HepG2 (cell line): ENCODE data around the gene NPB. TPM values are rescaled to one million over a fixed set of nuclear protein-coding genes. Genes with fewer than 3 reads are reported as not detected.
A peak's percentile ranks its signal among the peaks of the same experiment; 100 is the strongest.

ENCODE experiments used
- ATAC-seq: fragments of 200-7000 bp; cut with Tn5 transposase; 3 replicates; pipeline ENCODE4 v1.9.1; 2020; ENCODE audit warnings: mild to moderate bottlenecking, moderate library complexity
- BruUV-seq: library from RNA; stranded (reverse); fragments of 400-500 nt; replicated peaks from 2 replicates; lab custom pipeline; 2021; lab: Mats Ljungman, UMichigan
- CTCF ChIA-PET: fragments of 300-600 bp; formaldehyde crosslinking; extraction: SDS; loops from one replicate; lab custom pipeline; 2021; ENCODE audit warnings: low total read pairs, inconsistent platforms, low intra/inter-chr PET ratio; lab: Yijun Ruan, JAX
- POLR2A ChIA-PET: fragments of 350-600 bp; sonication (Branson Sonifier 250); formaldehyde crosslinking; loops from one replicate; lab custom pipeline; 2020; ENCODE audit warnings: antibody characterized with exemption, inconsistent platforms; lab: Yijun Ruan, JAX
- DNase-seq: peaks from one replicate; pipeline ENCODE4 v3.0.0-alpha.2; 2015; ENCODE audit warnings: low spot score
- FAIRE-seq: peaks from 3 replicates; lab custom pipeline; 2011; peaks lifted over from hg19 to GRCh38; lab: Jason Lieb, UNC
- H2AFZ ChIP-seq: one replicate; pipeline ENCODE4 v1.6.1; 2011; ENCODE audit warnings: low read length, inconsistent platforms
- H3K27ac ChIP-seq: fragments of 300-600 bp; 3 replicates; pipeline ENCODE4 v1.8.0; 2011; ENCODE audit warnings: mixed run types, mild to moderate bottlenecking, mixed read lengths, low read length, inconsistent platforms; ENCODE audit not compliant: insufficient read depth; ENCODE audit errors: extremely low read length
- H3K27me3 ChIP-seq, 2 experiments: fragments of 200-600 bp in 1 of 2; 2 replicates in 1 of 2; 3 replicates in 1 of 2; pipeline versions ENCODE4 v1.6.0 to v1.8.0; 2011; ENCODE audit warnings: low read length in 2 of 2, mild to moderate bottlenecking in 2 of 2, moderate library complexity in 2 of 2, inconsistent platforms in 1 of 2; ENCODE audit not compliant: insufficient read depth in 2 of 2, control insufficient read depth in 1 of 2
- H3K36me3 ChIP-seq, 2 experiments: fragments of 200-600 bp in 1 of 2; replicated peaks in 1 of 2; 2 replicates in 1 of 2; 3 replicates in 1 of 2; pipeline versions ENCODE4 v1.5.1 to v1.8.0; 2011; ENCODE audit warnings: low read length in 2 of 2, inconsistent platforms in 1 of 2; ENCODE audit not compliant: insufficient read depth in 2 of 2, control insufficient read depth in 1 of 2
- H3K4me1 ChIP-seq: 2 replicates; pipeline ENCODE4 v1.5.1; 2012; ENCODE audit warnings: low read length, inconsistent platforms; ENCODE audit not compliant: insufficient read depth
- H3K4me2 ChIP-seq: 2 replicates; pipeline ENCODE4 v1.6.0; 2011; ENCODE audit warnings: low read depth, low read length, inconsistent platforms
- H3K4me3 ChIP-seq, 3 experiments: fragments of 200-600 bp in 1 of 3; sonication (generic), shearing (Covaris generic) in 1 of 3; replicated peaks in 1 of 3; 2 replicates each; pipeline ENCODE4 v1.5.1; 2011 to 2016; ENCODE audit warnings: low read length in 3 of 3, inconsistent platforms in 2 of 3, low read depth in 2 of 3, mild to moderate bottlenecking in 2 of 3, control low read depth in 1 of 3, mixed read lengths in 1 of 3; ENCODE audit not compliant: insufficient read depth in 1 of 3
- H3K79me2 ChIP-seq: one replicate; pipeline ENCODE4 v1.6.1; 2011; ENCODE audit warnings: low read length, inconsistent platforms; ENCODE audit not compliant: insufficient read depth
- H3K9ac ChIP-seq: 2 replicates; pipeline ENCODE4 v1.6.0; 2011; ENCODE audit warnings: mild to moderate bottlenecking, low read depth, low read length, inconsistent platforms; ENCODE audit not compliant: insufficient read depth
- H3K9me3 ChIP-seq: 2 replicates; pipeline ENCODE4 v1.5.1; 2012; ENCODE audit warnings: mild to moderate bottlenecking, low read length
- H4K20me1 ChIP-seq: 2 replicates; pipeline ENCODE4 v1.6.0; 2011; ENCODE audit warnings: inconsistent platforms, mild to moderate bottlenecking, low read length, moderate library complexity; ENCODE audit not compliant: insufficient read depth
- AGO2 ChIP-seq: fragments of 200-400 bp; formaldehyde crosslinking; optimal IDR thresholded peaks from 2 replicates; pipeline ENCODE3; 2017; ENCODE audit warnings: mild to moderate bottlenecking, low read depth, low read length, moderate library complexity
- ARNT2 ChIP-seq: sonication (generic); formaldehyde crosslinking; IDR thresholded peaks from 2 replicates; pipeline ENCODE4 v1.8.0; 2022; ENCODE audit warnings: mild to moderate bottlenecking, low read depth, missing genetic modification reagents, moderate library complexity
- FOXA1 ChIP-seq, 2 experiments: fragments of 450-650 bp in 1 of 2; sonication (generic) in 1 of 2; formaldehyde crosslinking in 1 of 2; IDR thresholded peaks; 2 replicates each; pipeline versions ENCODE4 v1.4.0 to v1.6.1; 2016 to 2020; ENCODE audit warnings: missing genetic modification reagents in 1 of 2
- HNRNPH1 ChIP-seq: fragments of 200-400 bp; formaldehyde crosslinking; optimal IDR thresholded peaks from 2 replicates; pipeline ENCODE3; 2017; ENCODE audit warnings: mild to moderate bottlenecking, low read depth, low read length
- NR2F2 ChIP-seq: IDR thresholded peaks from 2 replicates; pipeline ENCODE4 v1.6.1; 2012; ENCODE audit warnings: low read depth, inconsistent platforms, borderline replicate concordance
- PAF1 ChIP-seq: IDR thresholded peaks from 2 replicates; pipeline ENCODE4 v1.6.1; 2016; ENCODE audit warnings: missing genetic modification reagents, missing compliant biosample characterization
- POLR2AphosphoS2 ChIP-seq: IDR thresholded peaks from 2 replicates; pipeline ENCODE4 v1.6.1; 2011; ENCODE audit warnings: low read depth, low read length, improper control_type of control experiment
- RBM22 ChIP-seq: fragments of 200-400 bp; formaldehyde crosslinking; optimal IDR thresholded peaks from 2 replicates; pipeline ENCODE3; 2017; ENCODE audit warnings: mild to moderate bottlenecking, low read length, moderate library complexity
- SOX6 ChIP-seq, 2 experiments: fragments of 450-650 bp in 1 of 2; sonication (generic) in 1 of 2; formaldehyde crosslinking in 1 of 2; IDR thresholded peaks; 2 replicates each; pipeline versions ENCODE4 v1.4.0 to v1.6.1; 2017 to 2020; ENCODE audit warnings: antibody characterized with exemption in 1 of 2, mild to moderate bottlenecking in 1 of 2, missing genetic modification reagents in 1 of 2
- ZC3H13 ChIP-seq: sonication (generic); formaldehyde crosslinking; IDR thresholded peaks from 2 replicates; pipeline ENCODE4 v1.8.1; 2023; ENCODE audit warnings: mild to moderate bottlenecking, missing genetic modification reagents, moderate library complexity
- ZNF414 ChIP-seq: sonication (generic); formaldehyde crosslinking; IDR thresholded peaks from 2 replicates; pipeline ENCODE4 v1.5.0; 2020; ENCODE audit warnings: missing genetic modification reagents
- WGBS: methylation state at CpG from one replicate; pipeline ENCODE4 v1.1.6; 2017; ENCODE audit warnings: low lambda C conversion rate; 5-methylcytosine and 5-hydroxymethylcytosine counted together
- in situ Hi-C: cut with HindIII; loops from 2 replicates; pipeline ENCODE4 v1.10.0; 2017; ENCODE audit warnings: low pct_unique_long_range_greater_than_20kb; ENCODE audit not compliant: extremely low pct_ligation_motif_present
- intact Hi-C: fragments of 100-400 bp; cut with micrococcal nuclease; formaldehyde crosslinking; loops from one replicate; pipeline ENCODE4 v1.10.0; 2022; ENCODE audit not compliant: unreplicated experiment
- polyA plus RNA-seq, 8 experiments: library from polyadenylated mRNA; depleted of rRNA in 3 of 8; stranded (reverse) in 7 of 8; unstranded in 1 of 8; fragments of >200 nt; fragmentation: Illumina TruSeq in 4 of 8; extraction: Trizol in 4 of 8; gene quantifications; 2 replicates each; pipeline versions ENCODE4 v1.2.1 to v1.2.3, GENCODE V29; 2011 to 2016; ENCODE audit warnings: low read depth in 4 of 8, missing spikeins in 1 of 8, mixed read lengths in 1 of 8; ENCODE audit not compliant: insufficient read depth in 1 of 8
- total RNA-seq, 5 experiments: library from RNA; depleted of rRNA; stranded (reverse); fragments of >200 nt; fragmentation: Illumina TruSeq; extraction: Trizol; gene quantifications; 2 replicates each; pipeline ENCODE4 v1.2.3, GENCODE V29; 2016; ENCODE audit warnings: low read depth in 1 of 5
- TF ChIP-seq, protein P1 (sequence below): sonication (generic); formaldehyde crosslinking; IDR thresholded peaks from 2 replicates; pipeline ENCODE4 v1.4.0; 2020; ENCODE audit warnings: missing genetic modification reagents

The NPB gene
- total and polyA plus RNA-seq, 2 of the 13 experiments (the other 11 are each of a cell fraction or from before 2014, with no cell fraction given): 0.11 to 0.93 TPM

DNA sequence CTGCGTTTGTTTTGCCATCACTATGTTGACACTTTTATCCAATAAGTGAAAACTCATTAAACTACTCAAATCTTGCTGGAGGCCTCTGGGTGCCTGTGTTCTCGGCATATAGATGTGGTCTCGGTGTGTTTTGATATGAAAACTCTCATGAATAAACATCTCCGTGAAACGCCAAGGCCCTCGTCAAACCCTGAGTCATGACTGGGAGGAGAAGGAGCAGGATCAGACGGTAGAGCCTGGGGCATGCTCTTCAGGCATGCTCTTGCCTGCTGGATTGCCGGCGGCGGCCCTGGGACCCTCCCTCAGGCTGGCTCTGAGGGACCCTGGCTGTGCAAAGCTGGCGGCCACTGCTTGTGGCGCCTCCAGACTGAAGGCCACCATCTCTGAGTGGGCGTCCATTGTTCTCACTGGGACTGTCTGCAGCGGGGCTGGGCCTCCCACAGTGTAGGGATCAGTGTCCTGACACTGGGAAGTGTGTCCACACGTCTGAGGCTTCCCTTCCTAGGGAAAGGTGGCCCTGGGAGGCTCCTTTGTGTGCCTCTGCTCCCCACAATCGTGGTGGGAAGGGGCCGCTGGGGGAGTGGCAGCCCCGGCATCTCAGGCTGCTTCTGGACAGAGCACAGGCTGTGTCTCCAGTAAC lies 1.7 kb upstream of the NPB start:
- POLR2A ChIA-PET: interaction anchor here (2.8 kb wide), 1 partner anchor 10 kb away, joined by 16 read pairs; the partner anchor contains the start of gene PCYT2
- Histone ChIP-seq H3K27ac (peak overlapping the region; percentile 6), H3K9me3 (no peaks in the 10 kb centered on the region), H3K4me1 (peaks cover 16% of the 10 kb centered on the region), H3K27me3 (no peaks in the 10 kb centered on the region), H4K20me1 (peaks cover 5% of the 10 kb centered on the region; the same call in 1 of the 2 replicates), H3K4me3 (no peak overlapping the region), H3K79me2 (no peaks in the 10 kb centered on the region), H3K4me2 (no peak overlapping the region), H3K9ac (no peak overlapping the region), H3K36me3 (peaks cover 22 to 44% of the 10 kb centered on the region in 2 experiments), H2AFZ (no peak overlapping the region)
- intact Hi-C loops (no loop called here), in situ Hi-C loops (no loop called here)
- DNase-seq (no peak), FAIRE-seq (peak; percentile 34), ATAC-seq (peak; percentile 3)
- 94% methylated on average over 12 of the region's 18 CpGs for WGBS
- BruUV-seq: no TSS peak
- CTCF ChIA-PET: no interaction called here
- TF ChIP-seq POLR2AphosphoS2 (peak; percentile 8; the same call in 1 of the 2 replicates), NR2F2 (0 out of 2 replicates have a peak, but pooled peaks have one; percentile 17), RBM22 (peak; percentile 3), FOXA1 (IDR thresholded peaks at IDR 0.05) (no peak), FOXA1 (CRISPR knock-in tag; IDR thresholded peaks at IDR 0.05) (no peak; the same call in 1 of the 2 replicates), SOX6 (IDR thresholded peaks at IDR 0.05) (no peak), SOX6 (CRISPR knock-in tag; IDR thresholded peaks at IDR 0.05) (0 out of 2 replicates have a peak, but pooled peaks have one; percentile 8), ARNT2 (CRISPR knock-in tag) (0 out of 2 replicates have a peak, but pooled peaks have one; percentile 43), ZC3H13 (peak; percentile 63), ZNF414 (no peak), PAF1 (CRISPR knock-in tag) (0 out of 2 replicates have a peak, but pooled peaks have one; percentile 27), HNRNPH1 (no peak), AGO2 (peak; percentile 92)
- TF ChIP-seq, protein P1, sequence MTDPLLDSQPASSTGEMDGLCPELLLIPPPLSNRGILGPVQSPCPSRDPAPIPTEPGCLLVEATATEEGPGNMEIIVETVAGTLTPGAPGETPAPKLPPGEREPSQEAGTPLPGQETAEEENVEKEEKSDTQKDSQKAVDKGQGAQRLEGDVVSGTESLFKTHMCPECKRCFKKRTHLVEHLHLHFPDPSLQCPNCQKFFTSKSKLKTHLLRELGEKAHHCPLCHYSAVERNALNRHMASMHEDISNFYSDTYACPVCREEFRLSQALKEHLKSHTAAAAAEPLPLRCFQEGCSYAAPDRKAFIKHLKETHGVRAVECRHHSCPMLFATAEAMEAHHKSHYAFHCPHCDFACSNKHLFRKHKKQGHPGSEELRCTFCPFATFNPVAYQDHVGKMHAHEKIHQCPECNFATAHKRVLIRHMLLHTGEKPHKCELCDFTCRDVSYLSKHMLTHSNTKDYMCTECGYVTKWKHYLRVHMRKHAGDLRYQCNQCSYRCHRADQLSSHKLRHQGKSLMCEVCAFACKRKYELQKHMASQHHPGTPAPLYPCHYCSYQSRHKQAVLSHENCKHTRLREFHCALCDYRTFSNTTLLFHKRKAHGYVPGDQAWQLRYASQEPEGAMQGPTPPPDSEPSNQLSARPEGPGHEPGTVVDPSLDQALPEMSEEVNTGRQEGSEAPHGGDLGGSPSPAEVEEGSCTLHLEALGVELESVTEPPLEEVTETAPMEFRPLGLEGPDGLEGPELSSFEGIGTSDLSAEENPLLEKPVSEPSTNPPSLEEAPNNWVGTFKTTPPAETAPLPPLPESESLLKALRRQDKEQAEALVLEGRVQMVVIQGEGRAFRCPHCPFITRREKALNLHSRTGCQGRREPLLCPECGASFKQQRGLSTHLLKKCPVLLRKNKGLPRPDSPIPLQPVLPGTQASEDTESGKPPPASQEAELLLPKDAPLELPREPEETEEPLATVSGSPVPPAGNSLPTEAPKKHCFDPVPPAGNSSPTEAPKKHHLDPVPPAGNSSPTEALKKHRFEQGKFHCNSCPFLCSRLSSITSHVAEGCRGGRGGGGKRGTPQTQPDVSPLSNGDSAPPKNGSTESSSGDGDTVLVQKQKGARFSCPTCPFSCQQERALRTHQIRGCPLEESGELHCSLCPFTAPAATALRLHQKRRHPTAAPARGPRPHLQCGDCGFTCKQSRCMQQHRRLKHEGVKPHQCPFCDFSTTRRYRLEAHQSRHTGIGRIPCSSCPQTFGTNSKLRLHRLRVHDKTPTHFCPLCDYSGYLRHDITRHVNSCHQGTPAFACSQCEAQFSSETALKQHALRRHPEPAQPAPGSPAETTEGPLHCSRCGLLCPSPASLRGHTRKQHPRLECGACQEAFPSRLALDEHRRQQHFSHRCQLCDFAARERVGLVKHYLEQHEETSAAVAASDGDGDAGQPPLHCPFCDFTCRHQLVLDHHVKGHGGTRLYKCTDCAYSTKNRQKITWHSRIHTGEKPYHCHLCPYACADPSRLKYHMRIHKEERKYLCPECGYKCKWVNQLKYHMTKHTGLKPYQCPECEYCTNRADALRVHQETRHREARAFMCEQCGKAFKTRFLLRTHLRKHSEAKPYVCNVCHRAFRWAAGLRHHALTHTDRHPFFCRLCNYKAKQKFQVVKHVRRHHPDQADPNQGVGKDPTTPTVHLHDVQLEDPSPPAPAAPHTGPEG: 0 out of 2 replicates have a peak, but pooled peaks have one; percentile 17
